Esophagus (tissue), 2 donors: ENCODE data around the gene RHEX. TPM values are rescaled to one million over a fixed set of nuclear protein-coding genes. Genes with fewer than 3 reads are reported as not detected.
"Not testable (repeated sequence)": the region's sequence is repeated elsewhere in the genome, so short reads cannot be mapped to it uniquely, and the experiment has no call there.

Experiments used
- H3K27ac ChIP-seq, 2 donors: one replicate each; pipeline ENCODE4 v1.5.1; 2013; ENCODE audit warnings: low read depth in 2 of 2, mild to moderate bottlenecking in 2 of 2, inconsistent platforms in 1 of 2, low read length in 1 of 2, moderate library complexity in 1 of 2
- H3K27me3 ChIP-seq, 2 donors: one replicate each; pipeline ENCODE4 v1.6.1; 2013; ENCODE audit warnings: low read length in 2 of 2, control low read depth in 1 of 2, mild to moderate bottlenecking in 1 of 2; ENCODE audit not compliant: insufficient read depth in 2 of 2, control insufficient read depth in 1 of 2
- H3K36me3 ChIP-seq, 2 donors: one replicate each; pipeline ENCODE4 v1.6.1; 2013; ENCODE audit warnings: low read length in 1 of 2; ENCODE audit not compliant: control insufficient read depth in 2 of 2, insufficient read depth in 2 of 2
- H3K4me1 ChIP-seq, 2 donors: one replicate each; pipeline ENCODE4 v1.6.1; 2013; ENCODE audit warnings: low read length in 1 of 2; ENCODE audit not compliant: control insufficient read depth in 2 of 2, insufficient read depth in 2 of 2
- H3K4me3 ChIP-seq, 2 donors: one replicate each; pipeline ENCODE4 v1.5.1; 2013; ENCODE audit warnings: low read length in 2 of 2, mild to moderate bottlenecking in 2 of 2, low read depth in 1 of 2, moderate library complexity in 1 of 2
- H3K9me3 ChIP-seq, 2 donors: one replicate each; pipeline ENCODE4 v1.6.1; 2013; ENCODE audit warnings: mild to moderate bottlenecking in 2 of 2, low read depth in 1 of 2, low read length in 1 of 2, moderate library complexity in 1 of 2; ENCODE audit not compliant: control insufficient read depth in 2 of 2, insufficient read depth in 1 of 2
- WGBS, 2 donors: extraction: QIAGEN DNeasy Blood & Tissue Kit; methylation state at CpG; one replicate each; pipeline ENCODE4 v1.1.7; 2013; 5-methylcytosine and 5-hydroxymethylcytosine counted together
- polyA plus RNA-seq, 2 donors: library from polyadenylated mRNA; stranded (reverse); fragments of 200-250 nt; gene quantifications; one replicate each; pipeline ENCODE4 v1.2.3, GENCODE V29; 2013
- donor health status: healthy with polysubstance abuse.
- donor health status: Bipolar disorder and iron deficiency.

The RHEX gene
- polyA plus RNA-seq, 2 donors = 0.37 to 0.81 TPM

DNA sequence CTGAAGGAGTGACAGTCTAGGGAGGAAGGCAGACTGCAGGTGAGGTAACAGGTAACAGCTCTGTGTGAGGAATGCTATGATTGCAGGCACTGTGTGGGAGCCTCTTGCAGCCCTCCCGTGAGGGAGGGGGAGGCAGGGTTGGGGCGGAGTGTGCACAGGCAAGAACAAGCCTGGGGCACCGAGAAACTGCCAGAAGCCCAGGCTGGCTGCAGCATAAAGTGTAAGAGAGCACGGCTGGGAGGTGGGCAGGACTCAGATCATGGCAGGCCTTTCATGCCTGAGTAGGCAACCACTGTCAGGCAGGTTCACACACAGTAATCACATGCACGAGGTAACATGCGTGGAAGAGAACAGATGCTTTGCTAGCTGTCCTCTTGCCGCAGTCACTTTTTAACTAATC lies 11.3 kb upstream of the RHEX start:
- Histone ChIP-seq H3K27me3 (no peaks in the 10 kb centered on the region), H3K9me3 (no peaks in the 10 kb centered on the region), H3K4me1 (no peaks in the 10 kb centered on the region), H3K4me3 (no peak overlapping the region), H3K27ac (peak overlapping the region in 1 of 2 donors; percentile 4), H3K36me3 (no peaks in the 10 kb centered on the region)
- 32 to 42% methylated on average over 7 of the region's 7 CpGs for WGBS, 2 donors

DNA sequence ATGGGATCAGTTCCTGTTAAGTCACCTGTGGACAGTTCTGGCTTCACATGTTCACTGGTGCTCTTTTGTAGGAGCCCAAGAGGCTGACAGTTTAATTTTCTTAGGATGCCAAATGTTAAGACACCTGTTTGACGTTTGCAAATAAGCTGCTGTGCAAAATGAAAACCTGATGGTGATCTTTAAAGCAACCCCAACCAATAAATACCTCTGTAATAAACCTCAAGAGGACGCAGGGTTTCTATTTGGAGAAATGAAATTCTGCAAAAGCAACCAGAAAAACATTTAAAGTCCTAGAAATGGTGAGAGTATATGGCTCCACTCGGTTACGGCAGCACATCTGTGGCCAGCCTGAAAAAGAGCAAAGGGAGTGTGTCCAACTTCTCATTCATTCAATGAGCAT lies 5.7 kb upstream of the RHEX start:
- H3K27ac ChIP-seq = no peak overlapping the region
- no peaks in the 10 kb centered on the region for H3K9me3 ChIP-seq
- no peak overlapping the region for H3K4me3 ChIP-seq
- no peaks in the 10 kb centered on the region for H3K27me3 ChIP-seq
- no peaks in the 10 kb centered on the region for H3K36me3 ChIP-seq
- peaks cover 0 to 3% of the 10 kb centered on the region in 2 donors for H3K4me1 ChIP-seq
- WGBS, 2 donors = 73 to 75% methylated on average over 4 of the region's 4 CpGs

DNA sequence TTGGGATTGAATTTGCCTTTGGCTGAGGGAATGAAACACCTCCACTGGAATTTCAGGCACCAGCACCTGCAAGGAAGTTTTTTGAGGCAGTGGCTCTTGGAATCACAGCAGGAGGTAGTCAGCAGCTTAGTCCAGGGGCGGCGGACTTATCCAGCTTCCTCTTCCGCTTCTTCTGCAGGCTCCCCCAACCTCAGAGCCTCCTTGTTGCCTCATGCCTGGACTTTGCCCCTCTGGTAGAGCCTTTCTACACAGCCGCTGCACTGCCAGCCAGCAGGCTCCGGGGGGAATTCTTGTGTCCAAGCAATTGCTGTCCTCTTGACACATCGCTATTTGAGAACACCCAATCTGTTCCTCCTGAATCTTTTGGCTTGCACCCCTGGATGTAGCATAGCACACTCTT lies 4.4 kb upstream of the RHEX start:
- Histone ChIP-seq H3K4me1 (peaks cover 2 to 3% of the 10 kb centered on the region in 2 donors), H3K36me3 (no peaks in the 10 kb centered on the region), H3K27ac (no peak overlapping the region), H3K4me3 (no peak overlapping the region), H3K27me3 (no peaks in the 10 kb centered on the region), H3K9me3 (no peaks in the 10 kb centered on the region)
- 68 to 89% methylated on average over 6 of the region's 6 CpGs for WGBS, 2 donors

DNA sequence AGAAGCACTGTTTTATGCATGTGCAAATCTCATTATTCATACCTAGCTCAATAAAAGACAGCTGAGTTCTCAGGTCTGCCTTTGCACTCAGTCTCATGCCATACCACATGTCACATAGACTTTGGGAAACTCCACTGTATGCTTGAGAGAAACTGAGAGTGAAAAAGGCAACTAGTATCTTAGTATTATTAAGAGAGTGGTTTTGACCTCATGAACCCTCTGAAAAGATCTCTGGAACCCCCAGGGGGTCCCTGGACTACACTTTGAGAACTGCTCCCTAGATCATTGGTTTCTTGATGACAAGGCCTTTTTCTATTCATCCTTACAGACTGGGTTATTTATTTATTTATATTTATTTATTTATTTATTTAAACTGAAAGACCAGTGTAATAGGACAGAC lies 3.7 kb upstream of the RHEX start:
- H3K27me3 ChIP-seq = no peaks in the 10 kb centered on the region
- no peak overlapping the region for H3K27ac ChIP-seq
- no peaks in the 10 kb centered on the region for H3K9me3 ChIP-seq
- H3K4me3 ChIP-seq = no peak overlapping the region
- H3K4me1 ChIP-seq = peaks cover 2 to 3% of the 10 kb centered on the region in 2 donors
- H3K36me3 ChIP-seq = no peaks in the 10 kb centered on the region

DNA sequence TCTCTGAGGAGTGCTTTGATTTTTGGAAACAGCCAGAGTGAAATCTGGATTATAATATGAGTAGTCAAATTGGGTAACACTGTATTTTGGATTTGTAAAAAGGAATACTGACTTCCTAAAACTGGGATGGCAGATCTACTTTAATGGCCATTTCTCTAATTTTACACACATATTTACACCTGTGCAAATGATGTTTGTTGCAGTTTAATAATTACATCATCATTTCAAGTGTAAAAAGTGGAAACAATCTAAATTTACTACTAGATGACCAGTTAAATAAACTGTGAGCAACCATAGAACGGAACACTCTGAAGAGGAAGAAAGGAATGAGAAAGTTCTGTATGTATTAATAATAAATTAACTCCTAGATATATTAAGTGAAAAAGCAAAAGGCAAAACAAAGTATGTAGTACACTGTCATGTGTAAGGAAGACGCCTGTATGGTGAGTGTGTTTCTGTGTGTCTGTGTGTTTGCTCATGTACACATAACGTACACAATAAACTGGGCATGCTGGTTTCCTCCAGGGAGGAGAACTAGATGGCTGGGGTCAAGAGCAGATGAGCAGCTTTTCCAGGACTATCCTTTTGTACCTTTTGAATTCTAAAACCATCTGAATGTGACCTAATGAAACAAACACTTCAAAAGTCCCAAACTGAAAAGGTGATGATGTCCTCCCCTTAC lies 2.9 kb upstream of the RHEX start:
- peaks cover 2 to 3% of the 10 kb centered on the region in 2 donors for H3K4me1 ChIP-seq
- H3K27me3 ChIP-seq = no peaks in the 10 kb centered on the region
- WGBS, 2 donors = 74 to 79% methylated on average over 3 of the region's 3 CpGs
- H3K4me3 ChIP-seq = no peak overlapping the region
- H3K36me3 ChIP-seq = no peaks in the 10 kb centered on the region
- H3K9me3 ChIP-seq = no peaks in the 10 kb centered on the region
- no peak overlapping the region for H3K27ac ChIP-seq

DNA sequence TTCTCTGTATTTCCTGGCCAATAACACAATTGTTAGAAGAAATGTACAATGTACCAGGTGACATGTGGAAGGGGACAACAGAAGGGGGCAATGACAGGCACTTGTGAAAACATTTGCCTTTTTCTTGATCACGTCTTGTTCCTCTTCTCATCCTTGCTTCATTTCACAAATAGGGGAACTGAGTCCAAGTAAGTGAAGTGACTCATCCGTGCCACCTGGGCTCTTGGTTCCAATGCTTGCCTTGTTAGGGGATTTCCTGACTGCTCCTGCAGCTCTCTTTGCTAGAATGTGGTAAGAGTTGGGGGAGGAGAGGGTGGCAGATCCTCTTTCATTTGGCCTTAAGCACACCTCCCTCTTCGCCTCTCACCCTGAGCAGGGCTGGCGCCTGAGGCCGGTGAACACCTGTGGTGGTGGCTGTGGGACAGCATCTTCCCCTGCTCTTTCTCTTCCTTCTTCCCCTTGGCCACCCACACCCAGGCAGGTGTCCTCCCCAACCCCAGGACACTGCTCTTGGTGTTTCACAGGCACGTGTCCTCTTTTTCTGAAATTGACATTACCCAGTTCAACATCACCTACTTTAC lies 2.2 kb upstream of the RHEX start:
- Histone ChIP-seq H3K36me3 (no peaks in the 10 kb centered on the region), H3K4me1 (peaks cover 2 to 3% of the 10 kb centered on the region in 2 donors), H3K9me3 (no peaks in the 10 kb centered on the region), H3K4me3 (no peak overlapping the region), H3K27me3 (no peaks in the 10 kb centered on the region), H3K27ac (no peak overlapping the region)
- 35 to 52% methylated on average over 6 of the region's 6 CpGs for WGBS, 2 donors

DNA sequence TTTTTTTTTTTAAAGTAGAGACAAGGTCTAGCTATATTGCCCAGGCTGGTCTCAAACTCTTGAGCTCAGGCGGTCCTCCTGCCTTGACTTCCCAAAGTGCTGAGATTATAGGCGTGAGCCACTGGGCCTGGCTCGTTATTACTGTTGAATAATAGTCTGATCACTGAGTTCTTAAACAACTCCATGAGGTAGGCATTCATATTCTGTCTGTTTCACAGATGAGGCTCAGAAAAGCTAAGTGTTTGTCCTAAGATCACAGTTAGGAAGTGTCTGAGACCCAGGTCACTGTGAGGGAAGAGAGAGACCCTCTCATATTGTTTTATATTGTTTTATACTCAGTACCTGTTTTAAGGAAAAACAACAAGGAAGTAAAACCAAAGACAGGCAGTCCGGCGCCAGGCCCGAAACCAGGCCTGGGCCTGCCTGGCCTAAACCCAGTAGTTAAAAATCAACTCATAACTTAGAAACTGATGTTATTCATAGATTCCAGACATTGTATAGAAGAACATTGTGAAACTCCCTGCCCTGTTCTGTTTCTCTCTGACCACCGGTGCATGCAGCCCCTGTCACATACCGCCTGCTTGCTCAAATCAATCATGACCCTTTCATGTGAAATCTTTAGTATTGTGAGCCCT lies 625 bp upstream of the RHEX start:
- not testable (repeated sequence) for H3K4me1 ChIP-seq, H3K4me3 ChIP-seq, H3K27me3 ChIP-seq, H3K36me3 ChIP-seq, H3K9me3 ChIP-seq, H3K27ac ChIP-seq
- 78 to 79% methylated on average over 4 to 6 of the region's 8 CpGs for WGBS, 2 donors

DNA sequence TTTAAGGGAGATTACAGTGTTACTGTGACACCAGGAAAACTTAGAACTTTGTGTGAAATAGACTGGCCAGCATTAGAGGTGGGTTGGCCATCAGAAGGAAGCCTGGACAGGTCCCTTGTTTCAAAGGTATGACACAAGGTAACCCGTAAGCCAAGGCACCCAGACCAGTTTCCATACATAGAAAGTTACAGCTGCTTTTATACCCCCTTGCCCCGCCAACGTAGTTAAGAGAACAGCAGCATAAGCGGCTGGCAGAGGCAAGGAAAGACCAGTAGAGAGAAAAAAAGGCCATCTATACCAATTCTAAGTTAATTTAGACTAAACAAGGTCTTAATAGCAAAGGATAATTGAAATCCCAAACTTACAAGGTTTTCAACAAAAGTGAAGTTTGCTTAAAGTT lies 643 bp downstream of the RHEX start:
- not testable (repeated sequence) for H3K9me3 ChIP-seq, H3K27ac ChIP-seq, H3K36me3 ChIP-seq, H3K4me3 ChIP-seq, H3K4me1 ChIP-seq, H3K27me3 ChIP-seq
- 91 to 92% methylated on average over 4 of the region's 4 CpGs for WGBS, 2 donors

DNA sequence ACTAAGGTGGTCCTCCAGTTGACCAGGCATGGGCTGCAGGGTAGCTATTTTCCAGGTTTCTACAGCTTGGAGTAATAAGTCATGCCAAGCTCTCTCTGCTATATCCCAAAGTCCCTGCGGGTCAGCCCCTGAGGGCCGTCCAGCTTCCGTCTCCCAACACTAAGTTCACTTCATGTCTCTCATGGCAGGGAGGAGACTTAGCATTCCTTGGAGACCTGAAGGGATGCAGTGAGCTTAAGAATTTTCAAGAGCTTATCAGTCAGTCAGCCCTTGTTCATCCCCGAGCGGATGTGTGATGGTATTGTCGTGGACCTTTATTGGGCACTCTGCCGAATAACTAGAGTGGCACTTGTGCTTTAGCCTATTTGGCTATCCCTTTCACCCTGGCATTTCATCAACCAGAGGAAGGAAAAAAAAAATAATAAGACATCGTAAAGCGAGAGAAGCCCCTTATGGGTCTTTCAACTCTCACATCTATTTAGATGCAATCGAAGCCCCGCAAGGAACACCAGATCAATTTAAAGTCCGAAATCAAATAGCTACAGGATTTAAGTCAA lies 2.2 kb downstream of the RHEX start:
- not testable (repeated sequence) for H3K4me3 ChIP-seq, H3K27ac ChIP-seq, H3K4me1 ChIP-seq, H3K27me3 ChIP-seq, H3K9me3 ChIP-seq, H3K36me3 ChIP-seq
- WGBS, 2 donors = 93 to 97% methylated on average over 12 of the region's 12 CpGs
